CD4-positive, alpha-beta T cell treated with Interleukin-17A for 1 hour (primary cell): Measurements from ENCODE around the gene CDH2.

Source experiments
- DNase-seq: peaks from one replicate; pipeline ENCODE4 v3.0.0-alpha.2; 2020

The CDH2 gene

DNA sequence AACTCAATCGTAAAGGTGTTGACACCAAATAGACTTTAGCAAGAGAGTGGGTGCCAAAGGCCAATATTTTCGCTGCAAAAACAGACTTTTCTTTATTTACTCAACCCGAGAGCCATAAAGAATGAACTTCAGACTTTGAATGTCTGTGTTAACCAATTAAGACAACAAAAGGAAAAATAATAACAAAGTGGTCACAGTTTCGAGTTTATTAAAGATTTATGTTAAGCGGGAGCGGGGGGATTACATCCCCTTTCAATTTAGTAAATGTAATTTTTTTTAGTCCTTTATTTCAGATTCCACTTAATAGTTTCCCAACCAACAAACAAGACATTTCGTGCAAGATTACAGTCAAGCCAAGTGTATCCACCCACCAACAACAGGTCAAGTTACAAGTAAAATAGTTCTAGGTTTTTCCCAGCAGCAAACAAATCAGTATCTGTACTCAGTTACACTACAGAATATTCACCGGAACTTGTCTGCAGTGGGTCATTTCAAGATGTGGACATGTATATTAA, 9.0 kb downstream of the CDH2 start:
- DNase-seq: no peak

GRCh38 chr18:28164771-28165483, 12.0 kb downstream of the CDH2 start:
- no peak for DNase-seq

DNA sequence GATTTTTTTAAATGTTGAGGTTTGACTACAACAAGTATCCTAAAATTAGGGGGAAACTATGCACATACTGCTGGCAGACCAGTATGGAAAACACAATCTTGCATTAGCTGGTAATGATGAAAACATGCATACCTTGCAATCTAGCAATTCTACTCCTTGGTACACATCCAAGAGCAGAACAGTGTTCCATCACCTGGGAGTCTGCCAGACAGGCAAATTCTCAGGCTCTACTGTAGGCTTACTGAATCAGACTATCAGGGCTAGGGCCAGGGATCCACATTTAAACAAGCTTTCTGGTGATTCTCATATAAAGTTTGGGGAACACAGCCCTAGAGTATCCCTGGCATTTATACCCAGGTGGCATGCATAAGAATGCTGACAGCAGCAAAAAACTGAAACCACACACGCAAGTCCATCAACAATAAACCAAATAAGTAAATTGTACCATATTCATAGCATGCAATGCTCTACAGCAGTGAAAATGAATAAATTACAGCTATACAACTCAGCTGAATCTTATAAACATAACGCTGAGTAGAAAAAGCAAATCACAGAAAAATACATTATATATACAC, 13.6 kb downstream of the CDH2 start:
- DNase-seq: no peak

DNA sequence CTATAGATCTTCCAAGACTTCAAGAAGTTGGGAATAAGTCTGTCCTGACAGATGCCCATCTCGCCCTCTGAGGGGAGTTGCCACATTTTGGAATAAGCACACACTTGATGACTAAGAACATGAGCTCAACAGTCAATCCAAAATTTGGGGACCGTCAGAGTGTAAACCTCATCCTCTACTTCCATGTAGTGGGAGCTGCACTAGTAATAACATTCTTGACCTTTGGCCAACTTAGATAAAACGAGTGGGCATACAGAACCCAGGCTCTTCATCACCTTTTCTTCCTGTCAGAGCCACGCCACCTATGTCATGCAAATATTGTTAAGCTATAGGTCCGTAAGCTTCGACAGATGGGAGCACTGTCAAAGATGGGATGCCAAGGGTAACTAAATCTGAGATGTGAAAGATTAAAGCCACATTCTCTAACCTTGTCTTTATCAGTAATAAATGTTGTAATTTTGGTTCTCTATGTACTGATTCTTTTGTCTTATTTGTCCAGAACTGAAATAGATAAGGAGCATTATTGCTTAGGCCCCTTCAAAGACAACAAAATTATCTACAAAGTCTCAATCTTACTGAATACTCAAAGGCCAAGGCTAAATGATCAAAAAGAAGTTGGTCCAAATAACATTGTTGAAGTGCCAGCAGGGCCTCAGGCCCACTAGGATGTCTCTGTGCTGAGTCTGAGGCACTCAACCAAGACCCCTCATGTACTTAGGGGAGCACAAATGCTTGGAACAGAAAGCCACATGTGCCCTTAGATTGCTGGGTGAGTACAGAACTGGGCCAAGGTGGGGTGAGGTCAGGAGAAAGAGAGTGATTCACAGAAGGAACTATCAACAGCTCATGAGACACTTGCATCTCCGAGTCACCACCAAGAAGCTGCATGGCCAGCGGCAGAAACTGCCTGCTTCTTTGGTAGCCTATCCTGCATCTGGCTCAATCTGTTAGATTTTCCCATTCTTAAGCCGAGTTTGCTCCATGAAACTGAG, 15.0 kb downstream of the CDH2 start:
- DNase-seq: no peak

GRCh38 chr18:28159055-28159454, 17.9 kb downstream of the CDH2 start:
- DNase-seq: no peak

- no peak for DNase-seq
These were observed 18.8 kb downstream of the CDH2 start for GRCh38 chr18:28158083-28158581.

GRCh38 chr18:28153485-28154065, 23.4 kb downstream of the CDH2 start:
- DNase-seq: no peak

DNA sequence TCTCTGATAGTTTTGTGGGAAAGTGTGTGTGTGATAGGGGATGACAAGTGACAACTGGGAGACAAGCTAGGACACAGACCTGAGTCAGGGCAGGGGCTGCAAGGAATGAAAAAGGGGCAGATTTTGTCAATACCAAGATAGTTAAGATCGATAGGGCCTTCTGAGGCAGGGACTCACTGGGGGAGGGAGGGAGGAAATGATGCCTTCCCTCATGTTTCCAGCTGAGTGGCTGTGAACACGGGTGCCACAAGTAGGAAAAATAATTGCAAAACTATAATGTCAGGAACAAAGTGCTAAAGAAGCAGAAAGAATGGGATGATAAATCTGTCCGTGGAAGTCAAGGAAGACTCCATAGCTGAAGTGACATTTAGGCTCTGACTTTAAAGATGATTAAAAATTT, 24.2 kb downstream of the CDH2 start:
- DNase-seq: no peak

GRCh38 chr18:28152354-28152753, 24.6 kb downstream of the CDH2 start:
- DNase-seq: no peak

DNA sequence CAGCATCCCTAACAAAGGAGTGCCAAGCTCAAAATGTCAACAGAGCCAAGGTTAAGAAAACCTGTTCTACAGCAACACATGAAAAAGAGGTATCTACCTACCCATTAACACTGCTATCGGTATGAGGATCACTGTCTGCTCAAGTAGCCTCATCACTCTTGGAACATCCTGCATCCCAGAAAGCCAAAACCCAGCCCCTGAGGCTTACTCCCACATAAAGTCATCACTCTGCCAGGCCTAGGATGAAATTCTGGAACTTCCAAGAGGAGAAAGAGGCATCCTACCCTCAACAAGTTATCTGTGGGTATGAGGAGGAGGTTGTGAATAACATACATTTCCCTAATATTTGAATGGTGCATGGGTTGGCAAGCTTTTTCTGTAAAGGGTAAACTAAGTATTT, 25.5 kb downstream of the CDH2 start:
- no peak for DNase-seq

DNA sequence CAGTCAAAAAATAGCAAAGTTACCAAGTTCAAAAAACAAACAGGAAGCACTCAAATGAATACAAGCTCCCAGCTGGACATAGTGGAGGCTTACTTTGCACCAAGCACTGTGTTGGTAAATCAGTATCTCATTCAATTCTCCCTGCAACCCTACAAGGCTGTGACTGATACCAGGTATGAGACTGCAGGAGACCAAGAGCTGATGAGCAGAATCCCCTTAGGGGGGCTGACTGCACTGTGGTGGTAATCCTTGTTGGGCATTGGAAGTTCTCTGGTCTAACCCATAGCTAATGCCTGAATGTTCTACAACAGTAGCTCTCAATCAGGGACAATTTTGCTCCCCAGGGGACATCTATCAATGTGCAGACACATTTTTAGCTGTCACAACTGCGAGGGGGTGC, 26.0 kb downstream of the CDH2 start:
- no peak for DNase-seq

DNA sequence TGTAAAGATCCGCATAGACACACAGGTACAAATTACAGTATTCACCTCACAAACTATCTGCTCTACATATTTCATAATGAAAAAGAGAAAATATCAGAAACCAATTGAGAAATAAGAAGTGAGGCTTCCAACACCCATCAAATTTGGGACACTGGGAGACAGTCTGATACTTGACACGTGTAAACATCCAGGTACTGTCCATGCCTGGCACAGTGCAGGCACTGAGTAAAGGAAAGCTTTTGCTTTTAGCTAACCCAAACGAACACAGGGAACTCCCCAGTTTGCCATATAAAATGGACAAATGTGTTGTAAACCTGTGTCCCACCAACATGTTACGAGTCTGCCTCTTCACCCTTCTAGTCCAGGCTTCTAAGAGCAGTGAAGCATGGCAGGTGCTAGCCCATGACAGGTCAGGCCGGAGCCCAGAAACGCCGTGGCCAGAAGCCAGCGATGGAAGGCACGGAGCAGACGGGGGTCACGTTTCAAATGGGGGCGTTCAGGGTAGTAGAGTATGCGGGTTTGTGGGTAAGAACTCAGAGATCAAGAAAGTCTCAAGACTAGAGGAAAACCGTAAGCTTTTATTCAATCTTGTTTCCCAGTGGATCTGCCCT, 27.0 kb downstream of the CDH2 start:
- DNase-seq: no peak

DNA sequence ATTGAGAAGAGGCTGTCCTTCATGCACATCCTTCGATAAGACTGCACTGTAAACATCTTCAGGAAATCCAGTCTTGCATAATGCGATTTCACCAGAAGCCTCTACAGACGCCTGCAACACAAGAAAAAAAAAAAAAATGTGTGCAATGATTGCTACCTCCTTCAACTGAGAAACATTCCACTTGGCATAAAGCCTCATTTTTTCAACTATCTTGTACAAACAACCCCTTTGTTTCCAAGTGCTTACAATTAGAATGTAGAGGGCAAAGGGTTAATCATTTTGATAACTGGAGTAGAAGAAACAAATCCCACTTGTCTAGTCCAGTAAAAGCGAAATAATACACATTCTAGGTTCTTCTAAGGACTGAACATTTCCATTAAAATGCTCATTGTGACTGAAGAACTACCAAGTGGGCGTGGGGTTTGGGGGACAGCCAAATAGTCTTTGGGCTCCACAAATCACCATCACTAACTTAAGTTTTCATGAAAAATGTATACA, 29.2 kb downstream of the CDH2 start:
- DNase-seq: no peak

- DNase-seq: no peak
These were observed 33.2 kb downstream of the CDH2 start for GRCh38 chr18:28143725-28144124.

DNA sequence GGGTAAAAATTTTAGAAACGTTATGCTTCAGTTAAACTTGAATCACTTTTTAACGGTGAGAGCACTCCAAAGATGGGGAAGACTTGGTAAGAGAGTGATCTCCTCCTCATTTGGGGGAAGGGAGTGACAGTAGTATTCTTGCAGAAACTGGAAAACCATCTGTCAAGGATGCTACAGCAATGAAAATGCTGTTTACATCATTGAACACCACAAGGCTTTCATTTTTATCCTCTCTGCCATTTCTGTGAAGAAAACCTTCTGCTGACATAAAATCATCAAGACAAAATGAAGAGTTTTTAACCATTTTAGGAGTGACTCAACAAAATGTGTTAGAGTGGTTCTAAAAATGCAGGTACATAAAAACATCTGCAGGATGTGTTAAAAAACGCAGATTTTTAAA, 38.1 kb downstream of the CDH2 start:
- DNase-seq: no peak

DNA sequence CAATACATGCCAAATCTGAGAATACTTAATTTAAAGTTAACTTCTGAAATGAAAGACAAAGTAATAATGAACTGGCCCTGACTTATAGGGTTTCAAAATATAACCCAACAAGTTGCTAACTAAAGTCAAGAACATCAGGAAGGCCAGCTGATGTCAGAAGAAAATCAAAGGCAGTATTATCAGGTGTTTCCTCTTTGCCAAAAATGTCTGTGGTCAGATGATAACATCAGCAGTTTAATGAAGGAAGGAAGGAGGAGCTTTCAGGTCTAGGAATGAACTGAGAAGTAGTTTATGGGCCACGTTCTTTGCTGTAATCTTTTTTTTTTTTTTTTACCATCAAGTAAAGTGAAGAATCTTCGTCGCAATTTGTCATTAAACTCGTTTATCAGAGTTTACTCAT, 40.9 kb downstream of the CDH2 start:
- no peak for DNase-seq

DNA sequence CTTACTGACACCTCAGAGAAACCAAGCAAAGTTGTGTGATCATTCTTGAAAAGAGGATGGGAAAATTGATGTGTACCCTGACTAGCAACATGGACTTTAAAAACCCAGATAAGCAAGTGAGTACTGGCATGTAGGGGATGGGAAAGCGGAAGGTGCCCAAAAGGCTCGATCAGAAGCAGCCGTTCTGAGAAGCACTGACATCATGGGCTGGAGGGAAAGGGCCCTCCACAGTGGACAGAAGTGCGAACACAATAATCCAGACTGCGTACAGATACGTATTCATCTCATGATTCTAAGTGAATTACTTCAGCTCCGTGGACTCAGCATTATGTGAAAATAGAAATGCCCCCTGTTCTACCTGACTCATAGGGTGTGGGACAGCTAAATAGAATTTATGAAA, 42.2 kb downstream of the CDH2 start:
- DNase-seq: no peak

DNA sequence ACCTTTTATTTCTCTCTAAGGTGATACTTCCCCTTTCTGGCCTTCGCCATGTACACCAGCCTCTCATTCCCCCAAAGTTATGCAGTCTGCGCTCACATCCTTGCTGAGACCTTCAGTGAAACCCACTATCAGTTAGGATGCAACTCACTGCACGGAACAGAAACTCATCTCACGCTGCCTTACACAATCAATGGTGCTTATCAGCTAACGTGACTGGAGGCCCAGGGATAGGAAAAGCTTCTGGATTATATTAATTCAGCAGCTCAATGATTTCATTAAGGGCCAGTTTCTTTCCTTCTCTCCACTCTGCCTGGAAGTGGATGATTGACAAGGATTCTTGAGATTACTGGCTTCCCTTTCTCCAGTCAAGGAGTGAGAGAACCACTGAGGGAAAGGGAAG, 44.8 kb downstream of the CDH2 start:
- DNase-seq: no peak

DNA sequence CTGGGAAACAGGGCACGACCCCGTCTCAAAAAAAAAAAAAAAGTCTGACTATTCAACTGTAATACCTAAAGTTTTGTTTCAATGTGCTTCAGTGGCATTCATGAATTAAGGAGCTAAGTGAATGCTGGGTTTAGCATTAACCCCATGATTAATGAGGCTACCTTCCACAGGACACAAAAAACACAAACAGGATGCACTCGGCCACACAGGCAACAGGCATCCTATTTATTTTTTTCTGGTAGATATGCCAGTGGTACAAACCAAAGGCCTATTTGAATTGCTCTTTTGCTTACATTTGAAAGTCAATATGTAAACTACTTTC, 48.3 kb downstream of the CDH2 start:
- DNase-seq: no peak

- no peak for DNase-seq
These were observed 48.9 kb downstream of the CDH2 start for GRCh38 chr18:28127763-28128658.

DNA sequence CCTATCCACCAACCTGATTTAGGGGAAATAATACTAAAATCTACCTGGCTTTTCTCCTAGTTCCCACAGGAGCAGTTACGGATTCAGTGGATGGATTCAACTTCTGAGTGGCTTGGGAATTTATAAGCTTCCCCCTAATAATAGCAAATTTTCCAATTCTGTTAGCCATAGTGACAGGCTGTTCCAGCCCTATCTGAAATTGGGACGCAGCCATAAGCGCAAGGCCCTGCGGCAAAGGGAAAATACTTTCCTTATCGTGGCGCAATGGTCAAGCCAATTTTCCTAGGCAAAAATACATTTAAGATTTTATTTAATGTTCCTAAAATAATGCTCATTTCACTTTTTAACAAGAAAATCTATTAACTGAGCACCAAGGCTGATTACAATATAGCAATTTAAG, 49.7 kb downstream of the CDH2 start:
- DNase-seq: no peak

DNA sequence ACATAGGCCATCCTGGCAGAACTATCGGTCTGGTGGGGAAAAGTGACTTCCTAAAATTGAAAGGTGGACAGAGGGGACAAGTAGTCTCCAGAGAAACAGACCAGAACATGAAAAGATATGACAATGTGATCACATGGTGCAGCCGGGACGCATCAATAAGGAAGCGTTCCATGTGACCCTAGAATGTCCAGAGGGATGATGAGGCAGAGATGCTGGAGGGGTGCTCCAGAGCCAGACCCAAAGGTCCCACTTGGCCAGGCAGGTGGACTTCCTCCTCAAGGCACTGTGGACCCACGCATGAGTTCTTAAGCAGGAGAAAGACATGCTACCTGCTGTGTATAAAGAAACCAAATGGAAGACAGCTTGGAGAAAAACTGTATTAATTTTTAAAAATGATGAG, 50.2 kb downstream of the CDH2 start:
- no peak for DNase-seq
